Activated naive CD4-positive, alpha-beta T cell treated with Interleukin-2 at 50 U/mL for 16 hours (primary cell): ENCODE data around the gene NETO1.

ENCODE experiments used
- DNase-seq: peaks from one replicate; pipeline ENCODE4 v3.0.0-alpha.2; 2020

Gene NETO1

DNA sequence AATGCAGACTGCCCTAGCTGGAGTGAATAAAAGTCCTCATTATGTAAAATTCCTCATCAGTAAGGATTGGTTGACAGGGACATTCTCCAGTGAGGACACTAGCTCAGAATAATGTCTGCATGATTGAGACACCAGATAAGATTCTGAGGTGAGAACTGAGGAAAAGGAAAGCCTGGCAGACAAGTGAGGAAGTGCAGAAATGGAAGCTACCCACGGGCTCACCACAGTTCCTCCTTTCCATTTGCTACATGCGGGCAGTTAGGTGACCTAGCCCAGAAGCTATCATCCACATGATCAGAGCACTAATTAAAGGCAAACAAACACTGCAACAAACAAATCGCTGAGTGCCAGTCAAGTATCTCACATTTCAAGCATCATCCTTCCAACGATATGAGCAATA lies 27.7 kb downstream of the NETO1 start:
- no peak for DNase-seq

DNA sequence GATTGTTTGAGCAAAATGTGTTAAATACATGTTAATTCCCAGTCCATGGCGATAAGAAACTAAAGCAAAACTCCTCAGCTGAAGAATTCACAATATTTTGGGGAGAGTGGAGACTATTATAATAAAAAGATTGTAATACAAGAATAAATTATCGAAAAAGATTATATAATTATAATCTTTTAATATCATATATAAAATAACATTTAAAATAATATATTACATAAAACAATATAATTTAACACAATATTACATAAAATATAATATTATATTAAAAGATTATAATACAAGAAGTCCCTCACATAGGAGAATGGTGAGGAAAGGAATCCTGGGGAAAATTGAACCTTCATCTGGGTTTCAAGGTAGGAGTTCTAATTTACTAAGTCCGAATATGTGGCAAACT lies 33.1 kb downstream of the NETO1 start:
- no peak for DNase-seq

DNA sequence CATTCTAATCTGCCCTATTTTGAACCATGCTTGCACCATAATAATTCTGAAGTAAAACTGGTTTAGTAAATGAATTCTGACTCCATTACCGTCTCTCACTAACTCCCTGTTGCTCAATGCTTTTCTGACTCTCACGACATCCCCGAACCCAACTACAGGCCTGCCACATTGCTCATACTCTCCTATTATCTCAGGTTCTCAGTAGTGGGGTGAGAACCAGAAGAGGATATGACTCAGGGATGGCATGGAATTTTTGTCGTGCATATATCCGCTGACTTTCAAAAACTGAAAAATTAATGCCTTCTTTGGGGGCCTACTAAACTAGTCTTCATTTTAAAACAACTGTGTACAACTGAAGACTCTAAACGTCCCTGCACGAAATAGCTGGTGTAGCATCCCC lies 34.3 kb downstream of the NETO1 start:
- no peak for DNase-seq

DNA sequence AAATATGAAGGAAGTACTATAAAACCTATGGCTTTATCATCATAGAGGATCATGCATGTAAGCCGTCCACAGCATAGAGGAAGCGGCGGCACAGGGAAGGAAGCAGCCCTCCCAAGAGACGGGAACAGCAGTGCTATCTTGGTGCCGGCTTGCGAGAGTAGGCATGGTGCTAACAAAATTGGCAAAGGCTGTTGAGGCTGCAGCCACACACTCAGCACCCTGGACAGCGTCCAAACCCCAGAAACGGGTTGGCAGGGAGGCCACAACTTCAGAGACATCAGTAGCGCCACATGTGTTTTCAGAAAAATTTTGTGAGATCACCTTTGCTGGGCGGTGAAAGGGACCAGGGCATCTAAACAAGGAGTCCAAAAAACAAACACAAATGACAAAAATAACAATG lies 37.7 kb downstream of the NETO1 start:
- no peak for DNase-seq

DNA sequence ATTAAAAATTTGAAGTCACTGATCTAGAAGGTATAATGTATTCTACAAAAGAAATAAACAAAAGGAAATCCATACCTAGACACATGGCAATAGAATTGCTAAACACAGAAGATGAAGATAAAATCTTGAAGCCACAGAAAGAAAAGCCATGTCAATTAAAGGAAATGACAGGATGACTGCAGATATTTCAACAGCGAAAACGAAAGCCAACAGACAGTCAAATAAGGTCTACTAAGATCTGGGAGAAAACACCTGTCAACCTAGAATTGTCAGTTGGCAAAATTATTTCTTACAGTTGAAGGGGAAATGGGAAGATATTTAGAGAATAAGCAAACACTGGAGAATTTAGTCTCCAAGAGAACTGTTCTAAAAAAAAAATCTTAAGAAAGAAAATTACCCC lies 39.2 kb downstream of the NETO1 start:
- no peak for DNase-seq

DNA sequence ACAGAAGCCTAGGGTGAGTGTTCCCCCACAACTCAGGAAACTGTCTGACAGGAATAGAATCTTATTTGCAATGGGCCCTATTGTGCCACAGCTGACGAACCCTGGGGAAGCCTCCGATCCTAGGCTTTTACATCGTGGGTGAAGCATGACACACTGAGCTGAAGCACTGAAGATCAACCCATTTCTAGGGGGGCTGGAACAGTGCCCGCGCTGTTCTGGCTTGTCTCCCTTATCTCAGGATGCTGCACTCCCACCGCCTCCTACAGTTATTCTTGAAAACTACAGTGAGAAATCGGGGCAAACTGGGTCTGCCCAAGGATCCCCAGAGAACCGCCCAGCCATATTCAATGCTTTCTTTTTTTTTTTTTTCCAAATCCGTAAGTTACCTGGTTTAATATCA lies 41.1 kb downstream of the NETO1 start:
- DNase-seq = no peak

DNA sequence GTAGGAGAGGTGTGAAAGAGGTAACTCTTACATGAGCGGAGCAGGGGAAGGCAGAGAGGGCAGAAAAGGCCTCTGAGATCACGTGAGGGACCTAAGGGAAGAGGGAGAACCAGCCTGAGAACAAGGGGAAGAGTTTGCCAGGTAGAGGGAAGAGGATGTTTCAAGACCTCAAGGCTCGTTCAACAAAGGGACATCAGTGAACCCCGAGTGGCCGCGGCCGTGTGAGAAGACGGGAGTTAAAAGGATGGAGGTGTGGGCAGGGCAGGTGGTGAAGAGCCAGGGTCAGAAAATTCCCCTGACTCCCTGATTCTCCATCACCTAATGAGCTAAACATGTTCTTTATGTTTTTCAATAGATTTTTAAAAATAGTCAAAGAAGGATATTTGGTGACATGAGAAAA lies 44.4 kb downstream of the NETO1 start:
- DNase-seq = no peak

DNA sequence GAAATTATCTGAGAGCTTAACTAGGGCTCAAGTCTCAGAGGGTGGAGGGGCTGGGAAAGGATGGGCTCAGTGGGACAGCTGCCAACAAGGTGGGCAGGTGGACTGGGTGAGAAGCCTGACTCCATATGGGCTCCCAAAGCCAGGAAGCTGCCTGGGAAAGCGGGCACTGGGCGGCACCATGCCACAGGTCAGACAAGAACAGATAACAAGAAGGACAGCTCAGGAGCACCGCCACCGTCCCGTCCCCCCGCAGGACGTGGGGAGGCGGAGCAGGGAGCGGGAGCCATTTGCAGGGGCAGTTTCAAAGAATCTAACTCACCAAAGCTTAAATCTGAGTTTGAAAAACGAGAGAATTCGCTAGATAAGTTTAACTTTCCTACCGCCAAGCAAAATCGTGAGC lies 45.6 kb downstream of the NETO1 start:
- no peak for DNase-seq

DNA sequence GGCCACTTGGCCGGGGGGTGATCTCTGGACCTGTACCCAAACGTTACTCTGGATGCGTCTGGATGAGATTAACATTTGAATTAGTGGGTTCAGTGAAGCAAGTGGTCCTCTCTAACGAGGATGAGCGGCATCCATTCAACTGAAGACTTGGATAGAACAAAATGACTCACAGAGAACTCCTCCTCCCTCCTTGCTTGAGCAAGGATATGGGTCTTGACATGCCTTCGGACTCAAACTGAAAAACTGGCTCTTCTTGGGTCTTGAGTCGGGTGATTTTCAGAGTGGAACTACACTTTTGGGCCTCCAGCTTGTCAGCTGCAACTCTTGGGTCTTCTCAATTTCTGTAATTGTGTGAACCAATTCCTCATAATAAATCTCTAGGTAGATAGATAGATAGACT lies 47.2 kb downstream of the NETO1 start:
- no peak for DNase-seq

DNA sequence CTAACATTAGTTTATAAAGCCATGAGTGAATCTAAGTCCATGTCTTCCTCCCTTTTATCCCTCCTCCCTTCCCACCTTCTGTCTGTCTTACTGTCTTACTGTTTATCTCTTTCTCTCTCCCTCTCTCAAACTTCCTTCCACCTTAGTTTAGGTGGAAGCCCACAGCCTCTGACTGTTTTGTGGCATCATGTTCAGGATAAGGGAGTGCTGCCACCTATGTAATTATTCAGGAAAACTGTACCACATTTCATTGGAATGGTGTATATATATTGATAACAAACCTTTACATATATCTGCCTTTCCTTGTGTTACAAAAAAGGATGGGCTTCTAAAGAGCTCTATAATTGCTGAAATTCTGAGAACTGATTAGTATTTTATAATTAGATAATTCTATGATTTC lies 48.7 kb downstream of the NETO1 start:
- DNase-seq = no peak

DNA sequence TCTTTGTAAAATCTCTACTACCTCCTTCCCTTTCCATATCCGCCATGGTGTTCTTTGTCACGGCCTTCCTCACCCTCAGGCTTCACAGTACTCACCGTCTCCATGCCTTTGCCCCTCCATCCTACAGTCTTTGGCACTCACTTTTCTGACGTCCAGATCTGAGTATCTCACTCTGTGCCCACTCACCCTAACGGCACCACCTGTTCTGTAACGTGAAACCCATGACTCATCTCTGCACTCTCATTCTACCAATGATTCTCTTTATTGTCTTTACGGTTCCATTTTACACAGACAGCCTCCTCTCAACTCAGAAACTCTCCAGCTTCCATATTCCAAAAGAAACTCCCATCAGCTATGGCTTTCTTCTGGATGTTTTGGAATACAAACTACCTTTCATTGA lies 56.7 kb downstream of the NETO1 start:
- DNase-seq = no peak

DNA sequence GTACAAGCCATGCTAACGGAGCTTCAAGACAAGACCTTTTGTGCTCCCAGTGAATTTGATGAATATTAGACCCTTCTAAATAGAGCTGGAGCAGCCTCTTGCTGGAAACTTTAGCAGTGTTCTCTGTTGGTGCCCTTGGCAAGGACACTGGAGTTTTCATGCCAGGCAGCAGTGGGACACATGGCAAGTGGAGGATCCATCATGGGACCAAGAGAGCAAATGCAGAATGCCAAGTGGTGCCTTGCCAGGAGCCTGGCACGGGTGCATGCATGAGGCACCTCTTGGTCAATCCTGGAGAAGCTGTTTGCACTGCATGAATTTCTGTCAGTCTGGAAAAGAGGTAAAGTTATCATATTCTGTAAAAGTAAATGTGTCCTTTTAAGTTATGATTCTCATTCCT lies 59.1 kb downstream of the NETO1 start:
- no peak for DNase-seq

DNA sequence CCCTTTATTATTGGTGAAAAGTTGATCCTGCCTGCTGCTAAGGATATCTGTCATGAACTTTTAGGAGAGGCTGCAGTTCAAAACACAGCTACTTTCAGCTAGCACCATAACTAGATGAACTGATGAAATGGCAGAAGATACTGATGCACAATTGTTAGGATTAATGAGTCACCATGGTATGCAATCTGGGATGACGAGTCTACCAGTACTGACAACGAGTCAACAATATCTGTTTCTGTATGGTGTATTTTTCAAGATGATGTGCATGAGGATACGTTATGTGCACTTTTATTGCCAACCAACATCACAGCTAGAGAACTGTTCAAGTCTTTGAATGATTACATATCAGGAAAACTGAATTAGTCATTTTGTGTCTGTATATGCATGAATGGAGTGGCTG lies 68.7 kb downstream of the NETO1 start:
- no peak for DNase-seq

DNA sequence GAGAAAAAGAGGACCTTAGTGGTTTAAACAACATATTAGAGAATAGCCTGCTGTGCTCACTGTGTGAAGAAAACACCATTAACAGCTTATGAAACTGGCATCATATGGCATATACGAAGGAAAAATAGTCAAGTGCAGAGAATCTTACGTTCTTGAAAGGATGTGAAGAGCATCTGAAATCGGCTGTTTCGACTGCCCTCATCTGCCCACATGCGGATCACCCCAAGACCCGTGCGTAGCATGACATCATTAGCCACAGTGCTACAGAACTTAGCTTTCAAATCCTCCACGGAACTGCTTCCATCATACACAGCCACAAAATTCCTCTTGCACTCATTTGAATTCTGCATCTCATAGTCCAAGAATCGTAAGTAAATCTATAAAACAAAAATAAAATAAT lies 84.3 kb downstream of the NETO1 start:
- no peak for DNase-seq

DNA sequence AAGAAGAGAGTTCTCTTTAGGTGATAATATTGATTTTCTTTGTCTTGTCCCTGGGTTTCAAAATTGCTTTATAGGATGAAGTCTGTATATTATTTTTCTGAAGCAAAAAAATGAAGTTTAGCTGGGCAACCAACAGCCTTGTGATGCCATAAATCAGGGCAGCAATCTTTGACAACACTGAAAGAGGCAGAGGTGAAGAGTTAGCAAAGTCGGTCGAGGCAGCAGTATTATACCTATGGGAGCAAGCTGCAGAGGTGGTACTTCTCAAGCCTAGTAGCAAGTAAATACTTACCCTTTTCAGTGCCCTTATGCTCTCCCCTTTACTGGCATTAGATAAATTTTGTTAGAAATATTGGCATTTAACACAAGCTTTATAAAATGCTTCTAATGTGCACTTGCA lies 92.9 kb downstream of the NETO1 start:
- DNase-seq = no peak

DNA sequence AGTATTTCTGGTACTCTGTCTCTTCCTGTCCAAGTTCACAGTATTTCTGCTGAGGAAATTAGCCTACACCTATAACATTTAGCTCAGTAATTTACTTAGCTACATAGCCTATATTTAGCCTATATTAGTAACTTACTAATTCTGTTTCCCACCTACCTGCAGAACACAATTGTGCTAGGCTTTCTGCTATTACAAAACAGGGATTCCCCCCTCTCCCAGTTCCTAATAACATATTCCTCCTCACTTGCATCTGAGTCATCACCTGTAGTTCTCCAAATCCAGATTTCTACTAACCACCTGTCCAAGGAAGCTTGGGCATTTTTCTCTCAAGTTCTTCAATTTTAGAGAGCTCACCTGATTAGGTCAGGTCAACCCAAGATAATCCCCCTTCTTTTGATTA lies 94.9 kb downstream of the NETO1 start:
- DNase-seq = no peak

DNA sequence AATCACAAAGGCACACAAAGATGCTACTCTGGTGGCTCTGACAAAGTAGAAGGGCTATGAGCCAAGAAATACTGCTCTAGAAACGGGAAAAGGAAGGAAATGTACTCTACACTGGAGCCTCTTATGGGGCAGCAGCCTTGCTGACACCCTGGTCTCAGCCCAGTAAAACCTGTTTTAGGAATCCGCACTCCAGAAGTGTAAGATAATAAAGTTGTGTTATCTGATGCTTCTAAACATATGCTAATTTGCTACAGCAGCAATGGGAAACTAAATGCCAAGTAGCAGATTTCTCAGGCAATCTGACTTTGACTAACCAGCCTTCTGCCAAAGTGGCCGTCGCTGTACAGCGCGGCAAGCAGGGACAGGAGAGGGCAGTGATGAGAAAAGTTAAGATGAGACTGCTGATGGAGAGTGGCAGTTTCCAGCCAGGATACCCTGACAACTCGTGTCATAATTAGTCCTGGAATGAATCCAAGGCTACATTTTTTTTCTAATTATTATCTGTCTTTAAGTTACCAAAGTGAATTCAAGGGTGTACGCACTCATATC lies 99.0 kb downstream of the NETO1 start:
- DNase-seq = no peak

DNA sequence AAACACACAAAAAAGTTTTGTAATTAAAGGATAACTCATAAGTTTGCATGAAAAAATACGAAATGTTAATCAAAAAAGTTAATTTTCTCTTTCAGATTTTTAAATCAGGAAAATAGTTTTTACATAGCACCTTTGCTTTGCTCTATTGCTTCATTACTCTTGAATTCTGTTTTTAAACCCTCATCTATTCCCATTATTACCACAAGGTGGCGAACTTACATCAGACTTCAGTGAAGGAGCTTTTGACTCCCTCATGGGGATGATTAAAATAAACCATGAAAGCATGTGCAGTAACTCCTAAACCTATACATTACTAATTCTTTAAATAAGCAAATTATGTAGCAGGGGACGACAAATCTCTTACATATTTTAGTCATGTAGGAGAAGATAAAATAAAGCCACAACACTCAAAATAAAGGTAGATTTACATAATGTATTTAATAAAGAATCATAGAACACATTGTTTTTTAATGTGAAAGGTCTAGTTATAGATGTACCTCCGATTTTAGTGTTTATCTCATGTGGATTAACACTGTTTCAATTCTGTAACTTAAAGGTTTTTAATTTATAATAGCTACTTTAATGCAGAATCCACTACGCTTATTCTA lies 105.2 kb downstream of the NETO1 start:
- no peak for DNase-seq

DNA sequence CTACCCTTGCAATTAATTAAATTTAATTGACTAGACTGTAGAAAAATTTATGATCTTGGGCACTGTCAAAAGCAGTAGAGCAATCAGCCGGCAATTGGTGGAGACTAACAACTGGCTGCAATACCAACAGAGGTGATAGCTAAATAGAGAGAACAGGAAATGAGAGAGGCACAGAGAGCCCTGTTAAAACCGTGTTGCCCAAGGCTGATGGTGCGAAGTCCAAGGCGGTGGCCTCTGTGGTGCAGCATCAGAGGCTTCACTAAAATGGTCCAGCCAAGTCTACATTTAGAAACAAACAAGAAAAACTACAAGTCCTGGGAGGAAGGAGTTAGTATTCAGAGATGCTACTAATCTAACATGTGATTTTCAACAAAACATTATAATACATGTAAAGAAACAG lies 115.6 kb downstream of the NETO1 start:
- no peak for DNase-seq

DNA sequence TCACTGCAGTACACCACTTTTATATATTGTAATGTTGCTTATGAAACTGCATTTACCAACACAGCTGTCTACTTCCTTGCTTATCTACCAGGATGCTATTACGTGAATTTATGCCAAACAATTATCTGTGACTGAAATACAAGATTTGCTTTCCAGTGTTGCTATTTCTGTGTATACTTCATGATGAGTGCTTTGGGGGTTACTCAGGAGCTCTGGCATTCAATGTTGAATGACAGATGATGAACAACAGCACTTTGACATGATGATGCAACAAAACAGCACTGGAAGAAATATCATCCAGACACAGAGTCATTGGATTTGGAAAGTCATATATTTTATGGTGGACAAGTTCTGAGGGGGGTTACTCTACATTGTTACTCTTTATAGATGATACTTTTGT lies 125.8 kb downstream of the NETO1 start:
- no peak for DNase-seq

DNA sequence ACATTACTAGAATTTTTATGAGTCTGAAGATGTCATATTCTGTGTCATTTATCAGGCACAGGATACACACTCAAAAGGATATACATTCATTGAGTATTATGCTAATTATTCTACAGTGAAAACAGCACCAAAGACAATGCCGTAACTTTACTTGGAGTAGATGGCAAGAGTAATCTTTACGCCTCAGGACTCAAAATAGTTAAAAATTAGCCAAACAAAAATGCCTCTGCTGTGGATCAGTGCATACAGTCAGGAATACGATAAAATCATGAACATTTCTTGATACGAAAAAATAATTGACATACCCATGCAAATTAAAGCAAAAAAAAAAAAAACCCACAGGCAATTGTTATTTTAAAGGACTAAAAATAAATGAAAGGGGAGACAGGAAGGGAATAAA lies 129.7 kb downstream of the NETO1 start:
- no peak for DNase-seq

DNA sequence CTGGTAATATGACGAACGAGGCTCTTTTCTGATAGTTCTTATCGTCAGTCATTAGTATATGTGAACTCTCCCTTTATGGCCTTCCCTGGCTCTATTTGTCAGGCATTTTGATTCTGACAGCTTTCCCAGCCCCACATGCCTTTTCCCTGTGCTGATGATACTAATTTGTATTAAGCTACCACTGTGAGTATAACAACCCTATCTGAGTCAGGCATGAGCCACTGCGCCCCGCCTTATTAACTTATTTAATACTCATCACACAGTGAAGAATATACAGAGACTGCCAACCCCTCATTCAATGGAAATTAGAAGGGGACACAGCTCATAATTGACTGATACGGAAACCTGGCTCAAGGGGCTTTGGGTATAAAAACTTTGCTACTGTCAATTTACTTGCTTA lies 140.0 kb downstream of the NETO1 start:
- DNase-seq = no peak

DNA sequence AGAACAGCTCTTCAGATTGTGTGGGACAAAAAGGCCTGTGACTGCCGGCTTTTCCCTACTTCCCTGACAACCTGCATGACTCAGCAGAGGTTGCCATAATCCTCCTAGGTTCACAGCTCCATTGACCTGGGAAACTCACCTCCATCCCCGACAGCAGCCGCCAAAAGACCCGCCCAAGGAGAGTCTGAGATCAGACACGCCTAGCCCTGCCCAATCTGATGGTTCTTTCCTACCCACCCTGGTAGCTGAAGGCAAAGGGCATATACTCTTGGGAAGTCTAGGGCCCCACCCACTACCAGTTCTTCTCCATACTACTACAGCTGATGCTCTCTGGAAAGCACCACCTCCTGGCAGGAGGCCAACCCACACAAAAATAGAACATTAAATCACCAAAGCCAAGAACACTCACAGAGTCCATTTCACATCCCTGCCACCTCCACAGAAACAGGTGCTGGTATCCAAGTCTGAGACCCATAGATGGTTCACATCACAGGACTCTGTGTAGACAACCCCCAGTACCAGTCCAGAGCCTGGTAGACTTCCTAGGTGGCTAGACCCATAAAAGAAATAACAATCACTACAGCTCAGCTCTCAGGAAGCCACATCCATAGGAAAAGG lies 140.6 kb downstream of the NETO1 start:
- DNase-seq = no peak

DNA sequence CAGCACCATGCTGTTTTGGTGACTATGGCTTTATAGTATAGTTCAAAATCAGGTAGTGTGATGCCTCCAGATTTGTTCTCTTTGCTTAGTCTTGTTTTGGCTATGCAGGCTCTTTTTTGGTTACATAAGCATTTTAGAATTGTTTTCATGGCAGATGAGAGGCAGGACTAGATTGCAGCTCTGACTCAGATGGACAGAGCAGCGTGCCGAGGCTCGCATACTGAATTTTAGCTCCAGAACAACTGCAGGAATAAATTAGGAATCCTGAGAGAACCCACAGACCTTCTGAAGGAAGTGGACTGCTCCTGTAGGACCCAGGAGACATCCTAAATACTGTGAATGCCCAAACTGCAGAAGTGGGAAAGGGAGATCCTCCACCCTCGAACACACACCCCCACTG lies 141.6 kb downstream of the NETO1 start:
- no peak for DNase-seq

DNA sequence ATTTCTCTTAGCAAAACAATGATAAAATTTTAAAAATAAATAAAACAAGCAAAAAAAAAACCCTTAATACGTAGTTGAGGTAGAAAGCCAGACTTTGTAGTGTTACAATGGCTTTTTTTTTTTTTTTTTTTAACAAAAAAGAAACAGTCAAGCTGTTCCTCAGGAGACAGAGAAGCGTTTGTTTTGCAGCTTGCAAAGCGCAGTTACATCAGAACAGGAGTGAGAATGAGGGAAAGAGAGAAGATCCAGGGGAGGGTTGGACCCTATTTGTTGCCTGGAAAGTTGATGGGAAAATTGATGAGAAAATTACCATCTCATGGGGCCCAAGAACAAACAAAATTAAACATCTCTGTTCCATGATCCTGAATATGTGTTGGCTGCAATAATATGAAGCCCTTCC lies 146.5 kb downstream of the NETO1 start:
- DNase-seq = no peak
